HUES48 (cell line): ENCODE results near the gene ADAMTS16.

Experiments used
- H3K27ac ChIP-seq: one replicate; pipeline ENCODE4 v1.7.0; 2013; ENCODE audit warnings: low read depth, low read length, inconsistent platforms
- H3K27me3 ChIP-seq: 2 replicates; pipeline ENCODE4 v1.6.1; 2013; ENCODE audit warnings: mild to moderate bottlenecking, low read length; ENCODE audit not compliant: control insufficient read depth, insufficient read depth
- H3K36me3 ChIP-seq: 2 replicates; pipeline ENCODE4 v1.6.1; 2013; ENCODE audit warnings: low read length; ENCODE audit not compliant: control insufficient read depth, insufficient read depth
- H3K4me1 ChIP-seq: 2 replicates; pipeline ENCODE4 v1.6.1; 2013; ENCODE audit warnings: mild to moderate bottlenecking, low read length; ENCODE audit not compliant: control insufficient read depth, insufficient read depth
- H3K4me3 ChIP-seq: 2 replicates; pipeline ENCODE4 v1.5.1; 2013; ENCODE audit warnings: mild to moderate bottlenecking, low read depth, low read length
- H3K9ac ChIP-seq: 2 replicates; pipeline ENCODE4 v1.6.1; 2013; ENCODE audit warnings: mild to moderate bottlenecking, low read depth, low read length, moderate library complexity
- H3K9me3 ChIP-seq: 2 replicates; pipeline ENCODE4 v1.6.1; 2013; ENCODE audit warnings: low read length; ENCODE audit not compliant: control insufficient read depth, insufficient read depth

ADAMTS16 gene

DNA sequence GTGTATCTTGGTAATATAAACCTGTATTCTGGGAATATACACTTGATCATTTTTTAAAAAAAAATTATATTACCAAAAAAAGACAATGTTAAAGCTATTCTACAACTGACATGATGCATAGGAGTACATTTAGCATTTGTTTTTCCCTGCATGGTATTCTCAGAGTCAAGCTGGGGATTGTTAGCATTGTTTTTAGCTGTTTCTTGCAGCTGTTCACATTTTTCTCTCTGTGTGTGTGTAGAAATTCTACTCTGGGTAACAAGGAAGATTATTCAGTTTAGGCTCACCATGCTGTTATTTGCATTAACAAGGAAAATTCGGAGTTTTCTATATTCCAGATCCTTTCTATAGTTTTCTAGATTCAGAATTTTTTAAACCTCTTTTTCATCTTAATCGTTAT lies 62.2 kb downstream of the ADAMTS16 start:
- no peaks in the 10 kb centered on the region for H3K27me3 ChIP-seq
- H3K9ac ChIP-seq = no peak overlapping the region
- no peaks in the 10 kb centered on the region for H3K9me3 ChIP-seq
- peaks cover 14% of the 10 kb centered on the region for H3K4me1 ChIP-seq
- H3K4me3 ChIP-seq = no peak overlapping the region
- H3K36me3 ChIP-seq = 0 out of 2 replicates have a peak, but pooled peaks cover 3% of the 10 kb centered on the region
- no peak overlapping the region for H3K27ac ChIP-seq

- Histone ChIP-seq H3K27ac (no peak overlapping the region), H3K27me3 (no peaks in the 10 kb centered on the region), H3K4me1 (peaks cover 14% of the 10 kb centered on the region), H3K9me3 (no peaks in the 10 kb centered on the region), H3K4me3 (no peak overlapping the region), H3K9ac (no peak overlapping the region), H3K36me3 (0 out of 2 replicates have a peak, but pooled peaks cover 3% of the 10 kb centered on the region)
Measured at GRCh38 chr5:5203451-5203850, 63.3 kb downstream of the ADAMTS16 start.

- Histone ChIP-seq H3K4me1 (no peaks in the 10 kb centered on the region), H3K9ac (no peak overlapping the region), H3K27me3 (no peaks in the 10 kb centered on the region), H3K36me3 (peaks cover 4% of the 10 kb centered on the region; the same call in 1 of the 2 replicates), H3K4me3 (no peak overlapping the region), H3K9me3 (no peaks in the 10 kb centered on the region), H3K27ac (no peak overlapping the region)
Measured at GRCh38 chr5:5207828-5208227, 67.7 kb downstream of the ADAMTS16 start.

DNA sequence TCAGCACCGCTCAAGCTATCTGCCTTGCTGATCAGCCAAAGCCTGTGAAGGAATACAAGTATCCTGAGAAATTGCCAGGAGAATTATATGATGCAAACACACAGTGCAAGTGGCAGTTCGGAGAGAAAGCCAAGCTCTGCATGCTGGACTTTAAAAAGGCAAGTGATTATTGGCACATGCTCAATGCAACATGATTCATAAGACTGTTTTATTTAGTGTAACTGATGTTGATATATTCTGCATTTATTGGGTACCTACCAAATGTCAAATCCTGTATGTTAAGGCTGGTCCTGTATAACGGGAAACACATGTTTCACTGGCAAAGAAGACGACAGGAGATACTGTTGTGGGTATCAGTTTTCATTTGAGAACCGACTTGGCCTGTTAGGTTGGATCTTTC lies 69.0 kb downstream of the ADAMTS16 start:
- peaks cover 6% of the 10 kb centered on the region; the same call in 1 of the 2 replicates for H3K36me3 ChIP-seq
- H3K9me3 ChIP-seq = no peaks in the 10 kb centered on the region
- H3K27me3 ChIP-seq = no peaks in the 10 kb centered on the region
- H3K4me3 ChIP-seq = no peak overlapping the region
- no peak overlapping the region for H3K27ac ChIP-seq
- H3K9ac ChIP-seq = no peak overlapping the region
- no peaks in the 10 kb centered on the region for H3K4me1 ChIP-seq

DNA sequence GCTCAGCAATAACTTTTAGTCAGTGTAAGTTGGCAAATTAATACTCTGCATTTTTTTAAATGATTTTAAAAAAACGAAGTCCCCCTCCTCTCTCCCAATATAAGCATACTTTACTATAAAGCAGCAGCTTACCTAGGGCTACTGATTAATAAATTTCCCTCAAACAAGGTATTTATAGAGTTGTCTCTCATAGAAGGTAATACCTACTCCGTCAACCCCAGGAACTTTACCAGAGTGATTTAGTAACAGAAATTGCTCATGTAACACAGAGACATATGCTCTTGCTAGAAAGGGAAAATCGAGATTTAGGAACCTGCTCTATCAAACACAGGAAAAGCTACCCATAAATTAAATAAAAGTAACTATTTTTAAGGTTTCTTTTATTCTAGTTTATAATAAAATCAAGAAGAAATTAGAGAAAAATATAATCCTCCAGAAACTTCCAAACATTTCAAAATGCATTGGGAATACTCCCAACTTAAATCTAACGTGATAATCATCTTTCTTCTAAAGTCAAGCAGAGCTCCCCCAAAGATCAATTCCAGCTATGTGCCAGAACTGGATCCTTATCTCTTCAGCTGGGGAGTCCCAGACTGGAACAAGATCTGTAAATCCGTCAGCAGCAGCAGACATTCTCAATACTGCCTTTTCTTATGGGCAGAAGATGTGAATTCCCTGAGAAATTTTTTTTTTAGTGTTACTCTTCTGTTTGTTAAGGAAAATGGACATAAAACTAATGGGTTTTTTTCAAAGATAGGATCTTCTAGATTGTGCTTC lies 69.6 kb downstream of the ADAMTS16 start:
- Histone ChIP-seq H3K4me3 (no peak overlapping the region), H3K36me3 (peaks cover 6% of the 10 kb centered on the region; the same call in 1 of the 2 replicates), H3K4me1 (no peaks in the 10 kb centered on the region), H3K27me3 (no peaks in the 10 kb centered on the region), H3K27ac (no peak overlapping the region), H3K9me3 (no peaks in the 10 kb centered on the region), H3K9ac (no peak overlapping the region)

GRCh38 chr5:5217371-5217770 lies 77.2 kb downstream of the ADAMTS16 start:
- no peak overlapping the region for H3K27ac ChIP-seq
- H3K4me3 ChIP-seq = no peak overlapping the region
- no peaks in the 10 kb centered on the region for H3K9me3 ChIP-seq
- H3K36me3 ChIP-seq = 0 out of 2 replicates have a peak, but pooled peaks cover 7% of the 10 kb centered on the region
- H3K27me3 ChIP-seq = no peaks in the 10 kb centered on the region
- H3K4me1 ChIP-seq = 0 out of 2 replicates have a peak, but pooled peaks cover 2% of the 10 kb centered on the region
- H3K9ac ChIP-seq = no peak overlapping the region

- no peak overlapping the region for H3K4me3 ChIP-seq
- no peak overlapping the region for H3K9ac ChIP-seq
- no peak overlapping the region for H3K27ac ChIP-seq
- no peaks in the 10 kb centered on the region for H3K27me3 ChIP-seq
- no peaks in the 10 kb centered on the region for H3K9me3 ChIP-seq
- H3K36me3 ChIP-seq = 0 out of 2 replicates have a peak, but pooled peaks cover 13% of the 10 kb centered on the region
- H3K4me1 ChIP-seq = 0 out of 2 replicates have a peak, but pooled peaks cover 2% of the 10 kb centered on the region
Measured at GRCh38 chr5:5218396-5218795, 78.3 kb downstream of the ADAMTS16 start.

- Histone ChIP-seq H3K9ac (no peak overlapping the region), H3K27ac (no peak overlapping the region), H3K4me1 (0 out of 2 replicates have a peak, but pooled peaks cover 2% of the 10 kb centered on the region), H3K27me3 (no peaks in the 10 kb centered on the region), H3K9me3 (no peaks in the 10 kb centered on the region), H3K4me3 (no peak overlapping the region), H3K36me3 (0 out of 2 replicates have a peak, but pooled peaks cover 12% of the 10 kb centered on the region)
Measured at GRCh38 chr5:5219541-5219940, 79.4 kb downstream of the ADAMTS16 start.

DNA sequence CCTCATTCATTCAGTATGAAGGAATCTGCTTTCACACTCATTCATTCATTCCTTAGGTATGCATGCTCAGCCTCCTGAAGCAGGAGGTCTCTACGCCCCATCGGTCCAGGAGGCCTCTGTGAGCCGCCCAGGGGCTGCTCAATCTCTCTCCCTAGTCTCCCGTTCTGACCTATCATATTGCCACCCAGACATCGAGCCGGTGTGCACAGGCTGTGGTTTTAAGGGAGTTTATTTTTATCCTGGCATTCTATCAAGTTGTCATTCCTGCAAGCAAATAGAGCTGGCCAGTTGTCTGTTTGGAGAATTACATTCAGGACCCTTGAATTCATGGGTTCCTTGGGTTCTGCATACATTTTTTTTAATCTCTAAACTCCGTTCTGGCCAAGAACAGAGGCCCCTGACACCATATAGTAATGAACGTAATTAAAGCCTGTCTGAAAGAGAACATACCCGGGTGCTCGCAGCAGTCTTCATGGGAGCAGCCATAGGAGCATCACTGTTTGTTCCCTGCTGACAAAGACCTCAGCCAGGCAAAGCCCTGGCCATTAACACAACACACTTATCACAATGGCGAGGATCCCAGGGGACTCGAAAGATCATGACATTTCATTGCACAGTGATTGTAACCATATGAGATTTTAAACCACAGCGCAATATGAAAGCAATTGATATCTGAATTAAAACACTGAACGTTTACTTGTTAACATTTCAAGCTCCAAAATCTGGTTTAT lies 80.9 kb downstream of the ADAMTS16 start:
- Histone ChIP-seq H3K9me3 (no peaks in the 10 kb centered on the region), H3K9ac (no peak overlapping the region), H3K36me3 (0 out of 2 replicates have a peak, but pooled peaks cover 14% of the 10 kb centered on the region), H3K4me3 (no peak overlapping the region), H3K27ac (no peak overlapping the region), H3K27me3 (no peaks in the 10 kb centered on the region), H3K4me1 (0 out of 2 replicates have a peak, but pooled peaks cover 2% of the 10 kb centered on the region)

DNA sequence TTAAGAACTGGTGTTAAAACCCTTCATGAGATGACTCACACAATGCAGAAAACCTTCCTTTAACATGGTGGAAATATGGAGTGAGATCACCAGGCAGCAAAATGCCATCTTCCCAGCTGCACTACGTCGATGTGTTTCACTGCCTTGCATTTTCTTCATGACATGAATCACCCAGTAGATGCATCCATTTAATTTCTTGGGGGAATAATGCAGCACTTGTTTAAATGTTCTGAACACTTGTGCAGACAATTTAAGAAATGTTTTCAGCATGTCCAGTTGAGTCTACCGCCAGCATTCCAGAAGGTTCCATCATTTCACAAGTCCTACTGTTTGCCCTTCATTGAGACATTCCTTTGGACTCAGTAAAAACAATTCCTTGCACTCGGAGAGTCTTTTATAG lies 81.6 kb downstream of the ADAMTS16 start:
- H3K9ac ChIP-seq = no peak overlapping the region
- 0 out of 2 replicates have a peak, but pooled peaks cover 14% of the 10 kb centered on the region for H3K36me3 ChIP-seq
- H3K27me3 ChIP-seq = no peaks in the 10 kb centered on the region
- no peak overlapping the region for H3K4me3 ChIP-seq
- no peak overlapping the region for H3K27ac ChIP-seq
- H3K4me1 ChIP-seq = 0 out of 2 replicates have a peak, but pooled peaks cover 2% of the 10 kb centered on the region
- H3K9me3 ChIP-seq = no peaks in the 10 kb centered on the region

- Histone ChIP-seq H3K9ac (no peak overlapping the region), H3K4me3 (no peak overlapping the region), H3K9me3 (no peaks in the 10 kb centered on the region), H3K36me3 (no peaks in the 10 kb centered on the region; the same call in 1 of the 2 replicates), H3K27me3 (no peaks in the 10 kb centered on the region), H3K27ac (no peak overlapping the region), H3K4me1 (no peaks in the 10 kb centered on the region)
Measured at GRCh38 chr5:5231576-5231975, 91.4 kb downstream of the ADAMTS16 start.
